SU-DHL-6 (cell line): ENCODE results near the gene CD99L2.

ENCODE experiments used
- H2AFZ ChIP-seq: fragments of 200-600 bp; sonication (generic); 2 replicates; pipeline ENCODE4 v1.6.1; 2014; ENCODE audit warnings: low read depth, mild to moderate bottlenecking, moderate library complexity, mixed read lengths, antibody characterized with exemption, low read length; ENCODE audit not compliant: severe bottlenecking
- H3F3A ChIP-seq: fragments of 200-600 bp; shearing (Covaris generic); 2 replicates; pipeline ENCODE4 v1.6.0; 2016; ENCODE audit warnings: antibody characterized with exemption, mild to moderate bottlenecking; ENCODE audit not compliant: insufficient read depth
- H3K27ac ChIP-seq: fragments of 200-600 bp; sonication (generic); 2 replicates; pipeline ENCODE4 v1.5.1; 2016; ENCODE audit warnings: low read depth, mild to moderate bottlenecking, low read length, moderate library complexity, mixed read lengths
- H3K27me3 ChIP-seq: fragments of 200-600 bp; sonication (generic), shearing (Covaris generic); 2 replicates; pipeline ENCODE4 v1.6.0; 2014; ENCODE audit warnings: mild to moderate bottlenecking, low read length
- H3K36me3 ChIP-seq: fragments of 200-600 bp; sonication (generic); 2 replicates; pipeline ENCODE4 v1.6.1; 2014; ENCODE audit warnings: mild to moderate bottlenecking, low read length, mixed read lengths
- H3K4me2 ChIP-seq: fragments of 300-600, 200-600 bp; shearing (Covaris generic), sonication (generic); 2 replicates; pipeline ENCODE4 v1.6.0; 2014; ENCODE audit warnings: low read length, low read depth, mild to moderate bottlenecking; ENCODE audit not compliant: poor library complexity, severe bottlenecking
- H3K4me3 ChIP-seq: fragments of 200-600 bp; sonication (generic); 2 replicates; pipeline ENCODE4 v1.5.1; 2014; ENCODE audit warnings: antibody characterized with exemption, low read length, mild to moderate bottlenecking, mixed read lengths; ENCODE audit not compliant: insufficient read depth, poor library complexity, severe bottlenecking
- H3K79me2 ChIP-seq: fragments of 200-600 bp; sonication (generic); 2 replicates; pipeline ENCODE4 v1.6.1; 2014; ENCODE audit warnings: mild to moderate bottlenecking, low read length, moderate library complexity; ENCODE audit not compliant: insufficient read depth
- H3K9ac ChIP-seq: fragments of 200-600 bp; sonication (generic); 2 replicates; pipeline ENCODE4 v1.7.0; 2014; ENCODE audit warnings: mild to moderate bottlenecking, low read length
- H3K9me2 ChIP-seq: fragments of 200-600 bp; sonication (generic); replicated peaks from 2 replicates; pipeline ENCODE4 v1.6.1; 2014; ENCODE audit warnings: low read length; ENCODE audit not compliant: insufficient read depth
- H3K9me3 ChIP-seq: fragments of 200-600 bp; sonication (generic); 2 replicates; pipeline ENCODE4 v1.6.1; 2014; ENCODE audit warnings: low read length, mixed read lengths; ENCODE audit not compliant: insufficient read depth
- H4K20me1 ChIP-seq: fragments of 200-600 bp; sonication (generic); 2 replicates; pipeline ENCODE4 v1.6.1; 2014; ENCODE audit warnings: low read depth, mild to moderate bottlenecking, antibody characterized with exemption, low read length, moderate library complexity, mixed read lengths
- CTCF ChIP-seq: fragments of 200-600 bp; sonication (generic); IDR thresholded peaks from one replicate; pipeline ENCODE4 v1.5.1; 2017; ENCODE audit warnings: antibody characterized with exemption, mild to moderate bottlenecking, low read length, moderate library complexity; ENCODE audit not compliant: insufficient read depth, poor library complexity, severe bottlenecking
- EZH2phosphoT487 ChIP-seq: fragments of 200-600 bp; sonication (generic), shearing (Covaris generic); conservative IDR thresholded peaks from 2 replicates; pipeline ENCODE4 v1.6.1; 2018; ENCODE audit warnings: mild to moderate bottlenecking, antibody characterized with exemption, low read length, moderate library complexity, mixed read lengths

CD99L2 gene

GRCh38 chrX:150899191-150899757 lies 806 bp upstream of the CD99L2 start:
- Histone ChIP-seq H3K9ac (peak overlapping the region; percentile 79), H3K36me3 (no peaks in the 10 kb centered on the region), H3K27ac (no peak overlapping the region), H3F3A (no peaks in the 10 kb centered on the region), H3K4me2 (peak overlapping the region; percentile 99), H3K79me2 (peaks cover 7% of the 10 kb centered on the region; the same call in 1 of the 2 replicates), H3K9me3 (no peaks in the 10 kb centered on the region), H3K4me3 (peak overlapping the region; percentile 66), H4K20me1 (no peaks in the 10 kb centered on the region), H3K9me2 (no peaks in the 10 kb centered on the region), H2AFZ (peak overlapping the region; percentile 95), H3K27me3 (no peaks in the 10 kb centered on the region)
- TF ChIP-seq EZH2phosphoT487 (no peak), CTCF (no peak)

GRCh38 chrX:150897421-150898320 lies 797 bp downstream of the CD99L2 start:
- H3K27me3 ChIP-seq, result no peaks in the 10 kb centered on the region
- H3K4me2 ChIP-seq, result peak overlapping the region; percentile 71
- H2AFZ ChIP-seq, result peak overlapping the region; percentile 87
- H3K9me3 ChIP-seq, result no peaks in the 10 kb centered on the region
- no peaks in the 10 kb centered on the region for H3F3A ChIP-seq
- peak overlapping the region; percentile 79 for H3K9ac ChIP-seq
- H3K4me3 ChIP-seq, result peak overlapping the region; percentile 77
- no peaks in the 10 kb centered on the region for H3K9me2 ChIP-seq
- peaks cover 7% of the 10 kb centered on the region; the same call in 1 of the 2 replicates for H3K79me2 ChIP-seq
- H3K36me3 ChIP-seq, result no peaks in the 10 kb centered on the region
- TF ChIP-seq CTCF (no peak), EZH2phosphoT487 (no peak)
- no peak overlapping the region for H3K27ac ChIP-seq
- H4K20me1 ChIP-seq, result no peaks in the 10 kb centered on the region

- Histone ChIP-seq H4K20me1 (no peaks in the 10 kb centered on the region), H2AFZ (no peak overlapping the region), H3K9me3 (no peaks in the 10 kb centered on the region), H3K4me2 (no peak overlapping the region), H3K27ac (no peak overlapping the region), H3K9ac (no peak overlapping the region), H3K36me3 (no peaks in the 10 kb centered on the region), H3K9me2 (no peaks in the 10 kb centered on the region), H3K27me3 (no peaks in the 10 kb centered on the region), H3K79me2 (peaks cover 7% of the 10 kb centered on the region; the same call in 1 of the 2 replicates), H3K4me3 (no peak overlapping the region), H3F3A (no peaks in the 10 kb centered on the region)
- no peak for TF ChIP-seq EZH2phosphoT487
- TF ChIP-seq CTCF, result no peak
Measured at GRCh38 chrX:150896632-150897031, 1.8 kb downstream of the CD99L2 start.
